GM19467 (cell line): ENCODE measurements around the gene TMPRSS3.

Source experiments
- ATAC-seq: cut with Tn5 transposase; IDR thresholded peaks from one replicate; pipeline ENCODE4 v1.9.1; 2021; ENCODE audit warnings: mild to moderate bottlenecking, moderate library complexity; ENCODE audit not compliant: unreplicated experiment

The TMPRSS3 gene

GRCh38 chr21:42353623-42354022 is 42.2 kb downstream of the TMPRSS3 start:
- ATAC-seq, result no peak

GRCh38 chr21:42352441-42353095 is 43.3 kb downstream of the TMPRSS3 start:
- ATAC-seq, result no peak

GRCh38 chr21:42351626-42352440 is 44.0 kb downstream of the TMPRSS3 start:
- no peak for ATAC-seq

- no peak for ATAC-seq
Measured at GRCh38 chr21:42350927-42351426, 44.9 kb downstream of the TMPRSS3 start, which contains the start of gene TFF2. Gene TFF2 (minus strand): TSS chr21:42350994. CDS start chr21:42350957, 37 bp downstream.

GRCh38 chr21:42350318-42350910 is 45.4 kb downstream of the TMPRSS3 start:
- no peak for ATAC-seq

- no peak for ATAC-seq
Measured at GRCh38 chr21:42349420-42350317, 46.2 kb downstream of the TMPRSS3 start.

GRCh38 chr21:42348762-42349161 is 47.1 kb downstream of the TMPRSS3 start:
- no peak for ATAC-seq

GRCh38 chr21:42347601-42348327 is 48.1 kb downstream of the TMPRSS3 start:
- ATAC-seq, result no peak

GRCh38 chr21:42346866-42347600 is 48.8 kb downstream of the TMPRSS3 start:
- ATAC-seq, result no peak

- ATAC-seq, result no peak
Measured at GRCh38 chr21:42346441-42346840, 49.4 kb downstream of the TMPRSS3 start.

- ATAC-seq, result no peak
Measured at GRCh38 chr21:42344631-42345030, 51.2 kb downstream of the TMPRSS3 start.

GRCh38 chr21:42343963-42344510 is 51.8 kb downstream of the TMPRSS3 start:
- no peak for ATAC-seq

GRCh38 chr21:42343556-42343955 is 52.3 kb downstream of the TMPRSS3 start:
- ATAC-seq, result no peak

GRCh38 chr21:42343101-42343500 is 52.8 kb downstream of the TMPRSS3 start:
- no peak for ATAC-seq

GRCh38 chr21:42341776-42342542 is 53.9 kb downstream of the TMPRSS3 start:
- ATAC-seq, result no peak

GRCh38 chr21:42340187-42341050 is 55.4 kb downstream of the TMPRSS3 start:
- ATAC-seq, result no peak
